Measurements from ENCODE around the gene DNAAF2. TPM values are rescaled to one million over a fixed set of nuclear protein-coding genes. Genes with fewer than 3 reads are reported as not detected.
A peak's percentile ranks its signal among the peaks of the same experiment; 100 is the strongest.

DNAAF2 gene
- total and polyA plus RNA-seq, 2 of the 13 experiments (the other 11 are each of a cell fraction or from before 2014, with no cell fraction given), result 6.1 to 13.6 TPM

DNA sequence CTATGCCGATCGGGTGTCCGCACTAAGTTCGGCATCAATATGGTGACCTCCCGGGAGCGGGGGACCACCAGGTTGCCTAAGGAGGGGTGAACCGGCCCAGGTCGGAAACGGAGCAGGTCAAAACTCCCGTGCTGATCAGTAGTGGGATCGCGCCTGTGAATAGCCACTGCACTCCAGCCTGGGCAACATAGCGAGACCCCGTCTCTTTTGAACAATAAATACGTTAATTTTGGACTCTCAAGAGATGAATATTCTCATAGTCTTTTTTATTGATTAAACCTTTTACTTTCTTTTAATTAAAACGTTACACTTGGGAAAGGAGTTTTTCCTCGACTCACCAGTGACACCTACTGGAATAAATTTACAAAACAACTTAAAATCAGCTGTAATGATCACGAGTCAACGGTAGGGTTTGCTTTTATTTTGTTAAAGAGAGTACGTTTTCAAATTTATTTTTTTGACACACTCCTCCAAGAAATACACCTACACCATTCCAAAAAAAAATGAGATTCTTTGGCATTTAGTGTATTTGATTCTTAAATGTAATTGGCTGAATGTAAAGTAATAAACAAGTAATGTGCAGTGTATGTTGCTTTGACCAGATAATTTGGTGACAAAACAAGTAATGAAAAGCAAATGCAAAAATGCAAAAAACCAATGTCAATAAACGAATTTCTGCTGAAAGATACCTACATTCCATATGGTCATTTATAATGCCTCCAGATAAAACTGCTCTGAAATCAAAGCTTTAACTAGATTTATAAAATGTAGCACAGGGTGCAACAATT is 48.2 kb downstream of the DNAAF2 start (continued):
- peak; percentile 10; the same call in 1 of the 2 replicates for TF ChIP-seq ZNF768 (CRISPR knock-in tag; IDR thresholded peaks at IDR 0.05)
- TF ChIP-seq, protein P1, sequence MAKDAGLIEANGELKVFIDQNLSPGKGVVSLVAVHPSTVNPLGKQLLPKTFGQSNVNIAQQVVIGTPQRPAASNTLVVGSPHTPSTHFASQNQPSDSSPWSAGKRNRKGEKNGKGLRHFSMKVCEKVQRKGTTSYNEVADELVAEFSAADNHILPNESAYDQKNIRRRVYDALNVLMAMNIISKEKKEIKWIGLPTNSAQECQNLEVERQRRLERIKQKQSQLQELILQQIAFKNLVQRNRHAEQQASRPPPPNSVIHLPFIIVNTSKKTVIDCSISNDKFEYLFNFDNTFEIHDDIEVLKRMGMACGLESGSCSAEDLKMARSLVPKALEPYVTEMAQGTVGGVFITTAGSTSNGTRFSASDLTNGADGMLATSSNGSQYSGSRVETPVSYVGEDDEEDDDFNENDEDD (CRISPR knock-in tag; IDR thresholded peaks at IDR 0.05; ENCODE audit: borderline replicate concordance), result no peak
- TF ChIP-seq ELF4 (CRISPR knock-in tag; IDR thresholded peaks at IDR 0.05; ENCODE audit: borderline replicate concordance), result peak; percentile 16; the same call in 1 of the 2 replicates
- no peak for TF ChIP-seq ZNF292 (CRISPR knock-in tag; IDR thresholded peaks at IDR 0.05; ENCODE audit: borderline replicate concordance, low read depth)
- no peak for TF ChIP-seq IKZF4 (CRISPR knock-in tag; IDR thresholded peaks at IDR 0.05; ENCODE audit: borderline replicate concordance, low read depth, not compliant biosample characterization)
- no peak; the same call in 1 of the 2 replicates for TF ChIP-seq CBFB (CRISPR knock-in tag; IDR thresholded peaks at IDR 0.05)
- TF ChIP-seq FLYWCH1 (CRISPR knock-in tag; IDR thresholded peaks at IDR 0.05), result no peak
- TF ChIP-seq, protein P2, sequence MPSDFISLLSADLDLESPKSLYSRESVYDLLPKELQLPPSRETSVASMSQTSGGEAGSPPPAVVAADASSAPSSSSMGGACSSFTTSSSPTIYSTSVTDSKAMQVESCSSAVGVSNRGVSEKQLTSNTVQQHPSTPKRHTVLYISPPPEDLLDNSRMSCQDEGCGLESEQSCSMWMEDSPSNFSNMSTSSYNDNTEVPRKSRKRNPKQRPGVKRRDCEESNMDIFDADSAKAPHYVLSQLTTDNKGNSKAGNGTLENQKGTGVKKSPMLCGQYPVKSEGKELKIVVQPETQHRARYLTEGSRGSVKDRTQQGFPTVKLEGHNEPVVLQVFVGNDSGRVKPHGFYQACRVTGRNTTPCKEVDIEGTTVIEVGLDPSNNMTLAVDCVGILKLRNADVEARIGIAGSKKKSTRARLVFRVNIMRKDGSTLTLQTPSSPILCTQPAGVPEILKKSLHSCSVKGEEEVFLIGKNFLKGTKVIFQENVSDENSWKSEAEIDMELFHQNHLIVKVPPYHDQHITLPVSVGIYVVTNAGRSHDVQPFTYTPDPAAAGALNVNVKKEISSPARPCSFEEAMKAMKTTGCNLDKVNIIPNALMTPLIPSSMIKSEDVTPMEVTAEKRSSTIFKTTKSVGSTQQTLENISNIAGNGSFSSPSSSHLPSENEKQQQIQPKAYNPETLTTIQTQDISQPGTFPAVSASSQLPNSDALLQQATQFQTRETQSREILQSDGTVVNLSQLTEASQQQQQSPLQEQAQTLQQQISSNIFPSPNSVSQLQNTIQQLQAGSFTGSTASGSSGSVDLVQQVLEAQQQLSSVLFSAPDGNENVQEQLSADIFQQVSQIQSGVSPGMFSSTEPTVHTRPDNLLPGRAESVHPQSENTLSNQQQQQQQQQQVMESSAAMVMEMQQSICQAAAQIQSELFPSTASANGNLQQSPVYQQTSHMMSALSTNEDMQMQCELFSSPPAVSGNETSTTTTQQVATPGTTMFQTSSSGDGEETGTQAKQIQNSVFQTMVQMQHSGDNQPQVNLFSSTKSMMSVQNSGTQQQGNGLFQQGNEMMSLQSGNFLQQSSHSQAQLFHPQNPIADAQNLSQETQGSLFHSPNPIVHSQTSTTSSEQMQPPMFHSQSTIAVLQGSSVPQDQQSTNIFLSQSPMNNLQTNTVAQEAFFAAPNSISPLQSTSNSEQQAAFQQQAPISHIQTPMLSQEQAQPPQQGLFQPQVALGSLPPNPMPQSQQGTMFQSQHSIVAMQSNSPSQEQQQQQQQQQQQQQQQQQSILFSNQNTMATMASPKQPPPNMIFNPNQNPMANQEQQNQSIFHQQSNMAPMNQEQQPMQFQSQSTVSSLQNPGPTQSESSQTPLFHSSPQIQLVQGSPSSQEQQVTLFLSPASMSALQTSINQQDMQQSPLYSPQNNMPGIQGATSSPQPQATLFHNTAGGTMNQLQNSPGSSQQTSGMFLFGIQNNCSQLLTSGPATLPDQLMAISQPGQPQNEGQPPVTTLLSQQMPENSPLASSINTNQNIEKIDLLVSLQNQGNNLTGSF (CRISPR knock-in tag; IDR thresholded peaks at IDR 0.05), result no peak
- no peak for TF ChIP-seq SOX5 (CRISPR knock-in tag; IDR thresholded peaks at IDR 0.05; ENCODE audit: borderline replicate concordance)
- TF ChIP-seq, protein P3, sequence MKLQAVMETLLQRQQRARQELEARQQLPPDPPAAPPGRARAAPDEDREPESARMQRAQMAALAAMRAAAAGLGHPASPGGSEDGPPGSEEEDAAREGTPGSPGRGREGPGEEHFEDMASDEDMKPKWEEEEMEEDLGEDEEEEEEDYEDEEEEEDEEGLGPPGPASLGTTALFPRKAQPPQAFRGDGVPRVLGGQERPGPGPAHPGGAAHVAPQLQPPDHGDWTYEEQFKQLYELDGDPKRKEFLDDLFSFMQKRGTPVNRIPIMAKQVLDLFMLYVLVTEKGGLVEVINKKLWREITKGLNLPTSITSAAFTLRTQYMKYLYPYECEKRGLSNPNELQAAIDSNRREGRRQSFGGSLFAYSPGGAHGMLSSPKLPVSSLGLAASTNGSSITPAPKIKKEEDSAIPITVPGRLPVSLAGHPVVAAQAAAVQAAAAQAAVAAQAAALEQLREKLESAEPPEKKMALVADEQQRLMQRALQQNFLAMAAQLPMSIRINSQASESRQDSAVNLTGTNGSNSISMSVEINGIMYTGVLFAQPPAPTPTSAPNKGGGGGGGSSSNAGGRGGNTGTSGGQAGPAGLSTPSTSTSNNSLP (IDR thresholded peaks at IDR 0.05; ENCODE audit: low read depth, low read length), result peak; percentile 70
- no peak for TF ChIP-seq ZNF12 (CRISPR knock-in tag; IDR thresholded peaks at IDR 0.05)
- TF ChIP-seq, protein P4, sequence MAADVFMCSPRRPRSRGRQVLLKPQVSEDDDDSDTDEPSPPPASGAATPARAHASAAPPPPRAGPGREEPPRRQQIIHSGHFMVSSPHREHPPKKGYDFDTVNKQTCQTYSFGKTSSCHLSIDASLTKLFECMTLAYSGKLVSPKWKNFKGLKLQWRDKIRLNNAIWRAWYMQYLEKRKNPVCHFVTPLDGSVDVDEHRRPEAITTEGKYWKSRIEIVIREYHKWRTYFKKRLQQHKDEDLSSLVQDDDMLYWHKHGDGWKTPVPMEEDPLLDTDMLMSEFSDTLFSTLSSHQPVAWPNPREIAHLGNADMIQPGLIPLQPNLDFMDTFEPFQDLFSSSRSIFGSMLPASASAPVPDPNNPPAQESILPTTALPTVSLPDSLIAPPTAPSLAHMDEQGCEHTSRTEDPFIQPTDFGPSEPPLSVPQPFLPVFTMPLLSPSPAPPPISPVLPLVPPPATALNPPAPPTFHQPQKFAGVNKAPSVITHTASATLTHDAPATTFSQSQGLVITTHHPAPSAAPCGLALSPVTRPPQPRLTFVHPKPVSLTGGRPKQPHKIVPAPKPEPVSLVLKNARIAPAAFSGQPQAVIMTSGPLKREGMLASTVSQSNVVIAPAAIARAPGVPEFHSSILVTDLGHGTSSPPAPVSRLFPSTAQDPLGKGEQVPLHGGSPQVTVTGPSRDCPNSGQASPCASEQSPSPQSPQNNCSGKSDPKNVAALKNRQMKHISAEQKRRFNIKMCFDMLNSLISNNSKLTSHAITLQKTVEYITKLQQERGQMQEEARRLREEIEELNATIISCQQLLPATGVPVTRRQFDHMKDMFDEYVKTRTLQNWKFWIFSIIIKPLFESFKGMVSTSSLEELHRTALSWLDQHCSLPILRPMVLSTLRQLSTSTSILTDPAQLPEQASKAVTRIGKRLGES (CRISPR knock-in tag; IDR thresholded peaks at IDR 0.05; ENCODE audit: borderline replicate concordance), result no peak
- TF ChIP-seq JARID2 (CRISPR knock-in tag; IDR thresholded peaks at IDR 0.05; ENCODE audit: insufficient replicate concordance), result no peak
- TF ChIP-seq, protein P5, sequence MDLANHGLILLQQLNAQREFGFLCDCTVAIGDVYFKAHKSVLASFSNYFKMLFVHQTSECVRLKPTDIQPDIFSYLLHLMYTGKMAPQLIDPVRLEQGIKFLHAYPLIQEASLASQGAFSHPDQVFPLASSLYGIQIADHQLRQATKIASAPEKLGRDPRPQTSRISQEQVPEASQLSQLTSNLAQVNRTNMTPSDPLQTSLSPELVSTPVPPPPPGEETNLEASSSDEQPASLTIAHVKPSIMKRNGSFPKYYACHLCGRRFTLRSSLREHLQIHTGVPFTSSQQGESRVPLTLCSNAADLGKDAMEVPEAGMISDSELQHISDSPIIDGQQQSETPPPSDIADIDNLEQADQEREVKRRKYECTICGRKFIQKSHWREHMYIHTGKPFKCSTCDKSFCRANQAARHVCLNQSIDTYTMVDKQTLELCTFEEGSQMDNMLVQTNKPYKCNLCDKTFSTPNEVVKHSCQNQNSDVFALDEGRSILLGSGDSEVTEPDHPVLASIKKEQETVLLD (CRISPR knock-in tag; IDR thresholded peaks at IDR 0.05; ENCODE audit: low read depth), result no peak
- TF ChIP-seq PHF21A (CRISPR knock-in tag; IDR thresholded peaks at IDR 0.05), result no peak; the same call in 1 of the 2 replicates
- TF ChIP-seq MIXL1 (CRISPR knock-in tag; IDR thresholded peaks at IDR 0.05), result peak; percentile 43; the same call in 1 of the 2 replicates
